MCF 10A (cell line): ENCODE measurements around the gene SGK1. TPM values are rescaled to one million over a fixed set of nuclear protein-coding genes. Genes with fewer than 3 reads are reported as not detected.

Experiments
- BruUV-seq: library from RNA; stranded (reverse); fragments of 400-500 nt; replicated peaks from 2 replicates; lab custom pipeline; 2021; lab: Mats Ljungman, UMichigan
- CTCF ChIA-PET: fragments of 300-600 bp; sonication (Branson Sonifier 250); formaldehyde crosslinking; extraction: SDS; loops from one replicate; lab custom pipeline; 2021; ENCODE audit warnings: antibody characterized with exemption, inconsistent platforms; lab: Yijun Ruan, JAX
- POLR2A ChIA-PET: fragments of 300-600, 350-650 bp; sonication (Branson Sonifier 250); formaldehyde crosslinking; extraction: SDS; loops from one replicate; lab custom pipeline; 2020; ENCODE audit warnings: antibody characterized with exemption, inconsistent platforms; lab: Yijun Ruan, JAX
- DNase-seq: peaks from one replicate; pipeline ENCODE4 v3.0.0-alpha.2; 2018; ENCODE audit not compliant: unreplicated experiment
- H3K27ac Mint-ChIP-seq: one replicate; pipeline ENCODE4 v1.8.0; 2022; ENCODE audit warnings: mild to moderate bottlenecking, low read depth, mixed read lengths; ENCODE audit not compliant: unreplicated experiment
- H3K27me3 Mint-ChIP-seq: one replicate; pipeline ENCODE4 v1.8.0; 2022; ENCODE audit warnings: mixed read lengths; ENCODE audit not compliant: insufficient read depth, unreplicated experiment
- H3K36me3 Mint-ChIP-seq: one replicate; pipeline ENCODE4 v1.8.0; 2022; ENCODE audit warnings: mild to moderate bottlenecking, moderate library complexity, mixed read lengths; ENCODE audit not compliant: insufficient read depth, unreplicated experiment
- H3K4me1 Mint-ChIP-seq: one replicate; pipeline ENCODE4 v1.8.0; 2022; ENCODE audit warnings: mixed read lengths; ENCODE audit not compliant: insufficient read depth, unreplicated experiment
- H3K4me3 Mint-ChIP-seq: one replicate; pipeline ENCODE4 v1.8.0; 2022; ENCODE audit warnings: mild to moderate bottlenecking, moderate library complexity, mixed read lengths; ENCODE audit not compliant: unreplicated experiment
- H3K9me3 Mint-ChIP-seq: one replicate; pipeline ENCODE4 v1.8.0; 2022; ENCODE audit warnings: mixed read lengths; ENCODE audit not compliant: unreplicated experiment
- CTCF ChIP-seq: fragments of 200-600 bp; IDR thresholded peaks from one replicate; pipeline ENCODE4 v1.8.0; 2022; ENCODE audit warnings: antibody characterized with exemption, mild to moderate bottlenecking; ENCODE audit not compliant: unreplicated experiment
- intact Hi-C: fragments of 100-400 bp; cut with micrococcal nuclease; formaldehyde crosslinking; loops from 2 replicates; pipeline ENCODE4 v1.14.1; 2022
- total RNA-seq: library from RNA; stranded (reverse); gene quantifications from 2 replicates; pipeline ENCODE4 v1.2.3, GENCODE V29; 2022

Gene SGK1
- total RNA-seq, 1 experiment from 2014 or later, result 30.8 TPM

- no peaks in the 10 kb centered on the region for H3K27me3 Mint-ChIP-seq
- H3K27ac Mint-ChIP-seq, result no peak overlapping the region
- BruUV-seq, result no TSS peak
- DNase-seq, result no peak
- ChIA-PET CTCF (interaction anchor here (0.7 to 0.8 kb wide), 2 partner anchors 61 to 577 kb away, joined by 3 read pairs; no protein-coding TSS in a partner anchor), POLR2A (interaction anchor here (0.8 kb wide), 1 partner anchor 10 kb away, joined by 3 read pairs; no protein-coding TSS in a partner anchor)
- peaks cover 5% of the 10 kb centered on the region for H3K4me1 Mint-ChIP-seq
- intact Hi-C loops, result no loop called here
- H3K4me3 Mint-ChIP-seq, result no peak overlapping the region
- H3K9me3 Mint-ChIP-seq, result no peaks in the 10 kb centered on the region
- TF ChIP-seq CTCF, result no peak
- no peaks in the 10 kb centered on the region for H3K36me3 Mint-ChIP-seq
These were observed 70.6 kb downstream of the SGK1 start for GRCh38 chr6:134247231-134247833.

GRCh38 chr6:134245706-134246105 lies 72.2 kb downstream of the SGK1 start:
- POLR2A ChIA-PET, result interaction anchor here (1.0 kb wide), 2 partner anchors 17 to 566 kb away, joined by 3 to 7 read pairs; no protein-coding TSS in a partner anchor
- Mint-ChIP-seq H3K27ac (no peak overlapping the region), H3K4me3 (no peak overlapping the region), H3K36me3 (no peaks in the 10 kb centered on the region), H3K4me1 (peaks cover 7% of the 10 kb centered on the region), H3K27me3 (no peaks in the 10 kb centered on the region), H3K9me3 (no peaks in the 10 kb centered on the region)
- CTCF ChIA-PET, result interaction anchor here (0.7 to 0.9 kb wide), 3 partner anchors 68 to 292 kb away, joined by 3 to 4 read pairs (median 4); no protein-coding TSS in a partner anchor
- BruUV-seq, result no TSS peak
- no peak for DNase-seq
- TF ChIP-seq CTCF, result no peak
- intact Hi-C loops, result no loop called here

GRCh38 chr6:134245041-134245440 lies 72.9 kb downstream of the SGK1 start:
- no peak overlapping the region for H3K27ac Mint-ChIP-seq
- H3K4me3 Mint-ChIP-seq, result no peak overlapping the region
- H3K4me1 Mint-ChIP-seq, result peaks cover 14% of the 10 kb centered on the region
- no peaks in the 10 kb centered on the region for H3K27me3 Mint-ChIP-seq
- no peak for TF ChIP-seq CTCF
- H3K36me3 Mint-ChIP-seq, result no peaks in the 10 kb centered on the region
- DNase-seq, result peak; percentile 54
- H3K9me3 Mint-ChIP-seq, result no peaks in the 10 kb centered on the region
- BruUV-seq, result no TSS peak
- POLR2A ChIA-PET, result interaction anchor here (1.0 to 1.2 kb wide), 3 partner anchors 18 to 566 kb away, joined by 3 to 7 read pairs (median 3); no protein-coding TSS in a partner anchor
- intact Hi-C loops, result no loop called here
- CTCF ChIA-PET, result interaction anchor here (0.7 kb wide), 1 partner anchor 292 kb away, joined by 4 read pairs; no protein-coding TSS in a partner anchor

- H3K9me3 Mint-ChIP-seq, result no peaks in the 10 kb centered on the region
- H3K27me3 Mint-ChIP-seq, result no peaks in the 10 kb centered on the region
- no peak for TF ChIP-seq CTCF
- DNase-seq, result peak; percentile 71
- H3K4me1 Mint-ChIP-seq, result peaks cover 16% of the 10 kb centered on the region
- H3K4me3 Mint-ChIP-seq, result no peak overlapping the region
- ChIA-PET CTCF (no interaction called here), POLR2A (no interaction called here)
- no TSS peak for BruUV-seq
- intact Hi-C loops, result no loop called here
- H3K27ac Mint-ChIP-seq, result no peak overlapping the region
- no peaks in the 10 kb centered on the region for H3K36me3 Mint-ChIP-seq
These were observed 77.1 kb downstream of the SGK1 start for GRCh38 chr6:134240665-134241431.
